ENCODE results near the gene IREB2. TPM values are rescaled to one million over a fixed set of nuclear protein-coding genes. Genes with fewer than 3 reads are reported as not detected.

The IREB2 gene
- total and polyA plus RNA-seq, 2 of the 13 experiments (the other 11 are each of a cell fraction or from before 2014, with no cell fraction given), result 24.2 to 30.4 TPM

- TF ChIP-seq ZNF280B (CRISPR knock-in tag; IDR thresholded peaks at IDR 0.05; ENCODE audit: borderline replicate concordance) (peak; percentile 70; the same call in 1 of the 2 replicates), ZNF816 (CRISPR knock-in tag; IDR thresholded peaks at IDR 0.05; ENCODE audit: borderline replicate concordance) (0 out of 2 replicates have a peak, but pooled peaks have one; percentile 69), ASH2L (IDR thresholded peaks at IDR 0.05; ENCODE audit: insufficient read length, low read depth, low read length) (peak; percentile 82), SMARCE1 (IDR thresholded peaks at IDR 0.05; ENCODE audit: borderline replicate concordance) (no peak), NKX3-1 (CRISPR knock-in tag; IDR thresholded peaks at IDR 0.05) (peak; percentile 57; the same call in 1 of the 2 replicates), THAP8 (CRISPR knock-in tag; IDR thresholded peaks at IDR 0.05; ENCODE audit: borderline replicate concordance) (0 out of 2 replicates have a peak, but pooled peaks have one; percentile 25), HNRNPK (IDR thresholded peaks at IDR 0.05; ENCODE audit: low read depth, low read length, poor library complexity, severe bottlenecking) (peak; percentile 46), HDAC1 (CRISPR knock-in tag; IDR thresholded peaks at IDR 0.05) (peak; percentile 49; the same call in 1 of the 2 replicates), FOSL2 (CRISPR knock-in tag; IDR thresholded peaks at IDR 0.05) (peak; percentile 10; the same call in 1 of the 2 replicates), BRD4 (CRISPR knock-in tag; IDR thresholded peaks at IDR 0.05) (peak; percentile 56), ZNF784 (CRISPR knock-in tag; IDR thresholded peaks at IDR 0.05; ENCODE audit: borderline replicate concordance) (peak; percentile 65; the same call in 1 of the 2 replicates), ZNF607 (CRISPR knock-in tag; IDR thresholded peaks at IDR 0.05; ENCODE audit: borderline replicate concordance) (peak; percentile 61; the same call in 1 of the 2 replicates), EP300 (IDR thresholded peaks at IDR 0.05; ENCODE audit: low read depth in 2 of 2, low read length in 2 of 2) (peak in 1 of 2 experiments; percentile 48; a peak in 2 of 4 replicates), EP300 (CRISPR knock-in tag; IDR thresholded peaks at IDR 0.05; ENCODE audit: borderline replicate concordance) (no peak), HNRNPLL (IDR thresholded peaks at IDR 0.05; ENCODE audit: low read depth, low read length, poor library complexity, severe bottlenecking) (peak; percentile 77), ZNF33B (CRISPR knock-in tag; IDR thresholded peaks at IDR 0.05) (no peak), HOXA5 (CRISPR knock-in tag; IDR thresholded peaks at IDR 0.05) (peak; percentile 24; the same call in 1 of the 2 replicates), SPEN (CRISPR knock-in tag; IDR thresholded peaks at IDR 0.05; ENCODE audit: low read depth) (peak; percentile 88; the same call in 1 of the 2 replicates), ZNF225 (CRISPR knock-in tag; IDR thresholded peaks at IDR 0.05) (0 out of 2 replicates have a peak, but pooled peaks have one; percentile 29), FOXP4 (CRISPR knock-in tag; IDR thresholded peaks at IDR 0.05) (peak; percentile 36)
Measured at GRCh38 chr15:78437762-78438618, at the start of gene IREB2 (continued).

Data from HepG2 (cell line).